Muscle of leg (tissue), 11 donors: ENCODE measurements around the gene GPHB5. TPM values are rescaled to one million over a fixed set of nuclear protein-coding genes. Genes with fewer than 3 reads are reported as not detected.
"Not testable (repeated sequence)": the region's sequence is repeated elsewhere in the genome, so short reads cannot be mapped to it uniquely, and the experiment has no call there.

Experiments
- DNase-seq: peaks from one replicate; pipeline ENCODE4 v3.0.0; 2013
- H3K27ac ChIP-seq: one replicate; pipeline ENCODE4 v1.5.1; 2013; ENCODE audit warnings: mild to moderate bottlenecking, low read length, control low read depth
- H3K27me3 ChIP-seq: one replicate; pipeline ENCODE4 v1.6.1; 2013; ENCODE audit warnings: low read length; ENCODE audit not compliant: control insufficient read depth, insufficient read depth
- H3K36me3 ChIP-seq: one replicate; pipeline ENCODE4 v1.6.1; 2013; ENCODE audit warnings: low read length; ENCODE audit not compliant: control insufficient read depth, insufficient read depth
- H3K4me1 ChIP-seq: one replicate; pipeline ENCODE4 v1.6.1; 2013; ENCODE audit warnings: low read length; ENCODE audit not compliant: control insufficient read depth, insufficient read depth
- H3K4me3 ChIP-seq: one replicate; pipeline ENCODE4 v1.5.1; 2013; ENCODE audit warnings: low read length, control low read depth
- H3K9me3 ChIP-seq: replicated peaks from 2 replicates; pipeline ENCODE4 v1.6.1; 2013; ENCODE audit warnings: low read depth, low read length; ENCODE audit not compliant: control insufficient read depth
- WGBS: methylation state at CpG from one replicate; pipeline ENCODE4 v1.1.5; 2013; ENCODE audit warnings: missing lambda C conversion rate; ENCODE audit not compliant: insufficient coverage; 5-methylcytosine and 5-hydroxymethylcytosine counted together
- polyA plus RNA-seq, 8 donors: library from polyadenylated mRNA; unstranded; fragments of 120-200 nt; gene quantifications; one replicate each; pipeline versions ENCODE4 v1.2.1 to v1.2.3, GENCODE V29; 2013; ENCODE audit warnings: inconsistent platforms in 1 of 8, low replicate concordance in 1 of 8; ENCODE audit not compliant: insufficient read length in 8 of 8, insufficient read depth in 1 of 8
- total RNA-seq: library from RNA; stranded (reverse); fragments of 120-200 nt; gene quantifications from one replicate; pipeline ENCODE4 v1.2.4, GENCODE V29; 2013

GPHB5 gene
- total and polyA plus RNA-seq, 9 donors = not detected

- H3K9me3 ChIP-seq, H3K4me3 ChIP-seq: not testable (repeated sequence)
- 100% methylated on average over 2 of the region's 4 CpGs for WGBS
Measured at GRCh38 chr14:63279933-63280332, 38.8 kb downstream of the GPHB5 start.

DNA sequence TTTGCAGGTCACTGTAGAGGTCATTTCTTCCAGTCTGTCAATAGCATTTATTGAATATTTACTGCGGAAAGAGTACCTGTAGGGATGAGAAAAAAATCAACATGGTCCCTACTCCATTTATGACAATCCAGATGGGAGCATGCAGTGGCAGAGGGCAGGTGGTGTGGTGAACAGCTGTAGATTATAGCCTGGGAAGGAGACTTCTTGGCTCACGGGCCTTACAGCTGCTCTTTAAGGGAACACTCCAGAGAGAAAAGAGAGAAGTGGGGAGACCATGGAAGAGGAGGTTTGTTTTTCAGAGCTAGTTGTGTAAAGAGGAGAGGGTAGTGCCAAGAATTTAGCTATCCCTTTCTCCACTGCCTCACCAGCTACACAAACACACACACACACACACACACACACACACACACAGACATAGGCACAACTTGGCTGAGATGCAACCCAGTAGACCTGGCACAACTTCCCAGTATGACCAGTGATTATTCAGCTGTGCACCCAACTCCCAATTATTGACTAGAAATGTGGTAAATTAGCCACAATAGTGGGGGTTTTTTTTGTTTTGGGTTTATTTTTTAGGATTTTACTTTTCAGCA, 41.0 kb downstream of the GPHB5 start:
- no peaks in the 10 kb centered on the region for H3K27me3 ChIP-seq
- H3K4me1 ChIP-seq = peaks cover 26% of the 10 kb centered on the region
- peak; percentile 67 for DNase-seq
- no peaks in the 10 kb centered on the region for H3K9me3 ChIP-seq
- H3K36me3 ChIP-seq = peaks cover 8% of the 10 kb centered on the region
- H3K27ac ChIP-seq = no peak overlapping the region
- no peak overlapping the region for H3K4me3 ChIP-seq
- 0% methylated on average over 1 of the region's 2 CpGs for WGBS

More at GRCh38 chr14:63279933-63280332, 38.8 kb downstream of the GPHB5 start:
- not testable (repeated sequence) for H3K27ac ChIP-seq, DNase-seq, H3K27me3 ChIP-seq
- Histone ChIP-seq H3K4me1 (peaks cover 13% of the 10 kb centered on the region), H3K36me3 (peaks cover 14% of the 10 kb centered on the region)

DNA sequence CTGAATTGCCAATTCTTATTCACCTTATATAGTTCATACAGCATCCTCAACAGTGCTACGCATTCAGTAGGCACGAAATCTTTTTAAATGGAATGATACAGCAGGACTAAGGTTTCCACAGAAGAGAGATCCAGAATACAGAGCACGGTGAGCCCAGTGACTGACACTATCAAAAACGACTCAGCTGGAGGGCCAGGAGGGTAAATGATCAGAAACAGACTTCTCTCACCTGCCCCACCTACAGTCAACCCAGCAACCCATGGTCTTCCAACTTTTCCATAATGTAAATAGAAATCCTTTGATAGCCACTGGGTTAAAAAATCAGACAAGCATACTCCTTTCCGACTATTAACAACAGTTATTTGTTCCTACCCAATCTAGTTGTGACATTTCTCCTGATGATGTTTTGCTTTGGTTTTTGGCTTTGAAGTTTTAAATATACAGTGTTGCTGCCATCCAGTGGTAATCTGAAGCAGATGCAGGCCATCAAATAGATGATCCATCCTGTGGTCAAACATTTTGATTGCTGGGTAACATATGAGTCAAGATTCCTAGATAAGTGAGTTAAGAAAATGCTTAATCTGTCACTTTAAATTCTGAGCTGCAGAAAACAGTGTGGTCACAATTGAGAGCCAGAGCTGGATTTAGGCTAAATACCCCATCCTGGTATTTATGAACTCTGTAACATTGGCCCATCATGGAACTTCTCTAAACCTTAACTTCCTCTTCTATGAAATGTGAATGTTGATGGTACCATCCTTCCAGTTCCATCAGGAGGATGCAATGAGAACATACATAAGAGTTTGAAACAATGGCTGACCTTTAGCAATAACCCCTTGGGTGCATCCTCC, 42.0 kb downstream of the GPHB5 start:
- WGBS = no CpG with 5 or more reads among the region's 5 CpGs
- peaks cover 10% of the 10 kb centered on the region for H3K36me3 ChIP-seq
- peak; percentile 74 for DNase-seq
- no peaks in the 10 kb centered on the region for H3K27me3 ChIP-seq
- H3K27ac ChIP-seq = no peak overlapping the region
- H3K4me3 ChIP-seq = no peak overlapping the region
- no peaks in the 10 kb centered on the region for H3K9me3 ChIP-seq
- H3K4me1 ChIP-seq = peaks cover 26% of the 10 kb centered on the region

- no peak overlapping the region for H3K27ac ChIP-seq
- no CpG with 5 or more reads among the region's 4 CpGs for WGBS
Measured at GRCh38 chr14:63276016-63276415, 42.7 kb downstream of the GPHB5 start.

GRCh38 chr14:63275611-63276010, 43.1 kb downstream of the GPHB5 start:
- H3K27me3 ChIP-seq = no peaks in the 10 kb centered on the region
- H3K27ac ChIP-seq = no peak overlapping the region
- peaks cover 9% of the 10 kb centered on the region for H3K36me3 ChIP-seq
- 57% methylated on average over 3 of the region's 3 CpGs for WGBS
- H3K4me1 ChIP-seq = peaks cover 26% of the 10 kb centered on the region
- no peak for DNase-seq
- no peaks in the 10 kb centered on the region for H3K9me3 ChIP-seq
- H3K4me3 ChIP-seq = no peak overlapping the region

More at GRCh38 chr14:63276016-63276415, 42.7 kb downstream of the GPHB5 start:
- Histone ChIP-seq H3K27me3 (no peaks in the 10 kb centered on the region), H3K36me3 (peaks cover 12% of the 10 kb centered on the region), H3K9me3 (no peaks in the 10 kb centered on the region), H3K4me1 (peaks cover 26% of the 10 kb centered on the region), H3K4me3 (no peak overlapping the region)
- DNase-seq = no peak

- Histone ChIP-seq H3K27me3 (no peaks in the 10 kb centered on the region), H3K36me3 (peaks cover 11% of the 10 kb centered on the region), H3K9me3 (no peaks in the 10 kb centered on the region), H3K4me3 (no peak overlapping the region), H3K4me1 (peaks cover 26% of the 10 kb centered on the region), H3K27ac (peak overlapping the region; percentile 60)
- 90% methylated on average over 5 of the region's 8 CpGs for WGBS
- DNase-seq = peak; percentile 92
Measured at GRCh38 chr14:63273717-63274655, 44.7 kb downstream of the GPHB5 start.

DNA sequence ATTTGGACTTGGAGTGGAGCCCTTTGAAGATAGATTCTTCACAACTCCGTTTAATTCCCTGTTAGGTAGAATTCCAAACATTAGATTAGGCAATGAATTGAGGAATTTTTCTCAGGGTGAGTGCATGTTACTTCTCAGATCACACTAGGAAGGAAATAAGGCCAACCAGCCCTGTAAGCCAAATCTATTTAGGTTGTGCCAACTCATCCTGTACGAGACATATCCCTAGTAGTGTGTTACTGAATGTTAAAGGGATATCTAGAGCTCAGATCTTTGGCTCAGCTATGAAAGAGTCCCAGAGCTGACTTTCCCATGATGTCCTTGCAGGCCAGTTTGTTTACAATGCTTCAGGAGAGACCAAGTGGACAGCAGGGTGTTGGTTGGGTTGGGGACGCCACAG, 45.6 kb downstream of the GPHB5 start:
- Histone ChIP-seq H3K4me3 (no peak overlapping the region), H3K27me3 (no peaks in the 10 kb centered on the region), H3K27ac (no peak overlapping the region), H3K36me3 (peaks cover 11% of the 10 kb centered on the region), H3K4me1 (peaks cover 26% of the 10 kb centered on the region), H3K9me3 (no peaks in the 10 kb centered on the region)
- no peak for DNase-seq
- no CpG with 5 or more reads among the region's 3 CpGs for WGBS

DNA sequence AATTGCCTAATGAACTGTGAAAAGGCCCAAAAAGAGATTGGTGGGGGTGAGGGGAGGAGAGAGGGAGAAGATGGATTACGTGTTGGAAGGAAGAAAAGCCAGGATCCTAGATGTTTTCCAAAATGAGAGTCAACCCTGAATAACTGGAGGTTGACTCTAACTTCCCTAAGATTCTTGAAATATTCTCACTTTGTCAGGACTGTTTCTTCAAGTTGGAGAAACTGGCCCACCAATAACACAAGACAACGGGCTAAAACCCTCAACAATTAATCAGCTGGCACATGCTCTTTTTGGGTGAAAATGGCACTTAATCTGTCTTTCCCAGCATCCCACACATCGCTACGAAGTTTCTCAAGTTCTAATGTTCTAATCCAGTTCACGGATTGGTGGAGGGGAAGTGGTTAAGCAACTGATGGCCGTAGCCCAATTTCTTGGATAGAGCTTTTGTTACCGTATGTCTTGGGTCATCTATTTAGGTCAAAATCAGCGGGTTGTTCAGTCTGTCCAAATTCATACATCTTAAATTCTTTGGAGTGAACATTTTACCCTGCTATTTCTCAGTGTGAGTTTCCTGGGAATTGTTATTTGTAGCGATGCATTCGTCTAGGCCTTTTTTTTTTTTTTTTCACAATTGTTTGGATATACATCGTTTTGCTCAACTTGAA, 49.0 kb downstream of the GPHB5 start:
- 100% methylated on average over 1 of the region's 11 CpGs for WGBS
- H3K4me1 ChIP-seq = peaks cover 21% of the 10 kb centered on the region
- peaks cover 7% of the 10 kb centered on the region for H3K36me3 ChIP-seq
- H3K27me3 ChIP-seq = no peaks in the 10 kb centered on the region
- H3K4me3 ChIP-seq = no peak overlapping the region
- no peaks in the 10 kb centered on the region for H3K9me3 ChIP-seq
- H3K27ac ChIP-seq = no peak overlapping the region
- DNase-seq = peak; percentile 7

GRCh38 chr14:63268771-63269170, 50.0 kb downstream of the GPHB5 start:
- Histone ChIP-seq H3K4me3 (no peak overlapping the region), H3K27me3 (no peaks in the 10 kb centered on the region), H3K9me3 (no peaks in the 10 kb centered on the region), H3K27ac (no peak overlapping the region), H3K36me3 (peaks cover 7% of the 10 kb centered on the region), H3K4me1 (peaks cover 15% of the 10 kb centered on the region)
- 90% methylated on average over 2 of the region's 5 CpGs for WGBS
- DNase-seq = no peak
